Heart right ventricle (tissue), 16 donors: ENCODE data around the gene DUSP16. TPM values are rescaled to one million over a fixed set of nuclear protein-coding genes. Genes with fewer than 3 reads are reported as not detected.

ENCODE experiments used
- ATAC-seq, 8 donors: fragments of 200-7000 bp; cut with Tn5 transposase; one replicate each; pipeline ENCODE4 v1.9.1; 2020; ENCODE audit warnings: mild to moderate bottlenecking in 8 of 8, moderate library complexity in 8 of 8, moderate number of reproducible peaks in 1 of 8
- DNase-seq, 2 donors: peaks; one replicate each; pipeline ENCODE4 v3.0.0-alpha.2; 2020
- H3K27ac ChIP-seq, 10 donors: fragments of 200-600 bp; sonication (generic) in 2 of 10; one replicate each; pipeline versions ENCODE4 v1.5.0 to v1.8.0; 2020 to 2022; ENCODE audit warnings: mild to moderate bottlenecking in 3 of 10
- H3K27me3 ChIP-seq, 7 donors: fragments of 200-600 bp; one replicate each; pipeline ENCODE4 v1.8.0; 2021 to 2022; ENCODE audit warnings: mild to moderate bottlenecking in 2 of 7
- H3K36me3 ChIP-seq, 9 donors: fragments of 200-600 bp; sonication (generic) in 1 of 9; one replicate each; pipeline versions ENCODE4 v1.5.0 to v1.8.0; 2020 to 2022; ENCODE audit warnings: mild to moderate bottlenecking in 2 of 9
- H3K4me1 ChIP-seq, 9 donors: fragments of 200-600 bp; sonication (generic) in 1 of 9; one replicate each; pipeline versions ENCODE4 v1.5.0 to v1.8.0; 2020 to 2022; ENCODE audit warnings: mild to moderate bottlenecking in 4 of 9
- H3K4me3 ChIP-seq, 10 donors: fragments of 200-600 bp; sonication (generic) in 2 of 10; one replicate each; pipeline versions ENCODE4 v1.5.0 to v1.8.0; 2020 to 2022; ENCODE audit warnings: mild to moderate bottlenecking in 7 of 10, moderate library complexity in 2 of 10
- H3K9me3 ChIP-seq, 11 donors: fragments of 200-600 bp in 10 of 11; sonication (generic) in 2 of 11; one replicate each; pipeline versions ENCODE4 v1.5.0 to v1.8.0; 2013 to 2022; ENCODE audit warnings: mild to moderate bottlenecking in 2 of 11, control low read depth in 1 of 11, moderate library complexity in 1 of 11
- CTCF ChIP-seq, 9 donors: fragments of 200-600 bp; sonication (generic) in 2 of 9; IDR thresholded peaks; one replicate each; pipeline versions ENCODE4 v1.5.0 to v1.8.0; 2021 to 2022; ENCODE audit warnings: antibody characterized with exemption in 9 of 9, mild to moderate bottlenecking in 5 of 9, moderate library complexity in 1 of 9
- WGBS, 2 donors: extraction: QIAGEN DNeasy Blood & Tissue Kit; methylation state at CpG; one replicate each; pipeline ENCODE4 v1.1.7; 2013; ENCODE audit warnings: inconsistent platforms in 1 of 2; 5-methylcytosine and 5-hydroxymethylcytosine counted together
- intact Hi-C, 10 donors: fragments of 100-400 bp; cut with DNase I; formaldehyde crosslinking; loops; one replicate each; pipeline versions ENCODE4 v1.11.1 to v1.14.2; 2022
- polyA plus RNA-seq, 2 donors: library from polyadenylated mRNA; stranded (reverse); fragments of 200-250 nt; gene quantifications; one replicate each; pipeline ENCODE4 v1.2.3, GENCODE V29; 2013
- total RNA-seq, 10 donors: library from RNA; stranded (reverse); fragmentation: NEBNext Ultra II Directional in 3 of 10; extraction: Animal tissue kit (Norgen Biotek cat#: 25700) in 3 of 10; gene quantifications; one replicate each; pipeline versions ENCODE4 v1.2.1 to v1.2.4, GENCODE V29; 2021 to 2023
- donor health status: Arrhythmogenic right ventricular cardiomyopathy.
- donor health status: ischemic (EF 13 %, LVEDD 7.1; RV severe dilation, severe dysfunction).
- donor health status: healthy with polysubstance abuse.
- donor health status: DM: no; HTN: yes; CAD: no.
- donor health status: DM: no; HTN: no; CAD: no.
- donor health status: ischemic (EF 25% LVEDD 6.9; RV normal size, moderate dysfunction).
- donor health status: ischemic (EF 25% LVEDD 5.7; RV mildly dilated, moderate dysfunction).
- donor health status: healthy.
- donor health status: DM: yes; HTN: yes; CAD: no.
- donor health status: Ischemic cardiomyopathy.
- donor health status: ischemic (EF 35%, LVEDD 5.7; RV mildly dilated, moderate dysfunction).
- donor health status: nonischemic (EF 11% LVEDD 7.7; RV severe dilation, severe dysfunction).
- donor health status: DM: yes; HTN: yes; CAD: no.
- donor health status: PGD.
- donor health status: ischemic (EF 29% LVEDD 5.4; RV normal size, mild dysfunction).
- donor health status: nonischemic (EF 23%, LVEDD 6.1; RV moderate dilation, normal function).

The DUSP16 gene
- total and polyA plus RNA-seq, 12 donors = 2.6 to 21.7 (median 15.8) TPM

- Histone ChIP-seq H3K4me1 (peaks cover 0 to 52% (median 24%) of the 10 kb centered on the region in 9 donors), H3K4me3 (no peak overlapping the region), H3K27ac (peak overlapping the region in 1 of 10 donors; percentile 4), H3K36me3 (peaks cover 0 to 60% (median 12%) of the 10 kb centered on the region in 9 donors), H3K9me3 (no peaks in the 10 kb centered on the region), H3K27me3 (no peaks in the 10 kb centered on the region)
- no peak for TF ChIP-seq CTCF (IDR thresholded peaks at IDR 0.05)
- intact Hi-C loops = no loop called here
- no peak for DNase-seq
- ATAC-seq = peak in 3 of 8 donors; percentile 44 to 67 (median 45)
- 83 to 85% methylated on average over 3 of the region's 3 CpGs for WGBS, 2 donors
Measured at GRCh38 chr12:12518464-12518845, 44.2 kb downstream of the DUSP16 start.

GRCh38 chr12:12513416-12514006 is 49.2 kb downstream of the DUSP16 start:
- Histone ChIP-seq H3K36me3 (peaks cover 0 to 32% (median 0%) of the 10 kb centered on the region in 9 donors), H3K27me3 (no peaks in the 10 kb centered on the region), H3K4me3 (no peak overlapping the region), H3K4me1 (peaks cover 0 to 66% (median 33%) of the 10 kb centered on the region in 9 donors), H3K9me3 (no peaks in the 10 kb centered on the region), H3K27ac (peak overlapping the region in 1 of 10 donors; percentile 10)
- TF ChIP-seq CTCF (IDR thresholded peaks at IDR 0.05) = no peak
- DNase-seq (no peak), ATAC-seq (peak in 1 of 8 donors; percentile 48)
- intact Hi-C loops = no loop called here
- WGBS, 2 donors = 74 to 86% methylated on average over 3 of the region's 3 CpGs

GRCh38 chr12:12511895-12512711 is 50.6 kb downstream of the DUSP16 start:
- peaks cover 0 to 18% (median 0%) of the 10 kb centered on the region in 9 donors for H3K36me3 ChIP-seq
- H3K27ac ChIP-seq = peak overlapping the region in 1 of 10 donors; percentile 10
- no peak for DNase-seq
- H3K4me1 ChIP-seq = peaks cover 0 to 69% (median 43%) of the 10 kb centered on the region in 9 donors
- intact Hi-C loops = no loop called here
- TF ChIP-seq CTCF (IDR thresholded peaks at IDR 0.05) = no peak
- H3K4me3 ChIP-seq = no peak overlapping the region
- 80 to 81% methylated on average over 5 of the region's 5 CpGs for WGBS, 2 donors
- H3K9me3 ChIP-seq = no peaks in the 10 kb centered on the region
- H3K27me3 ChIP-seq = no peaks in the 10 kb centered on the region
- ATAC-seq = no peak

- Histone ChIP-seq H3K27ac (peak overlapping the region in 1 of 10 donors; percentile 9), H3K4me1 (peaks cover 0 to 78% (median 52%) of the 10 kb centered on the region in 9 donors), H3K36me3 (peaks cover 0 to 9% (median 0%) of the 10 kb centered on the region in 9 donors), H3K4me3 (no peak overlapping the region), H3K9me3 (no peaks in the 10 kb centered on the region), H3K27me3 (no peaks in the 10 kb centered on the region)
- intact Hi-C loops = no loop called here
- TF ChIP-seq CTCF (IDR thresholded peaks at IDR 0.05) = no peak
- DNase-seq (no peak), ATAC-seq (no peak)
- 64 to 80% methylated on average over 3 of the region's 3 CpGs for WGBS, 2 donors
Measured at GRCh38 chr12:12511021-12511783, 51.5 kb downstream of the DUSP16 start.
